ENCODE measurements around the gene RAPGEF4.

RAPGEF4 gene

GRCh38 chr2:172888714-172889669 is 153.3 kb downstream of the RAPGEF4 start:
- no peaks in the 10 kb centered on the region for H3K36me3 ChIP-seq (ENCODE audit: control insufficient read depth, low read length)
- no peak overlapping the region for H3K4me2 ChIP-seq (ENCODE audit: low read length)
- no peaks in the 10 kb centered on the region for H4K20me1 ChIP-seq (ENCODE audit: control insufficient read depth, insufficient read depth, low read depth, low read length)
- H3F3A ChIP-seq (ENCODE audit: control insufficient read depth, insufficient read depth) = no peaks in the 10 kb centered on the region
- no peaks in the 10 kb centered on the region for H3K9me2 ChIP-seq (replicated peaks; ENCODE audit: control insufficient read depth, low read length)
- no peak overlapping the region for H3K27ac ChIP-seq (ENCODE audit: low read depth, low read length)
- TF ChIP-seq CTCF (IDR thresholded peaks at IDR 0.05; ENCODE audit: low read depth, low read length, poor library complexity, severe bottlenecking) = no peak
- no peak for TF ChIP-seq EZH2phosphoT487 (IDR thresholded peaks at IDR 0.05; ENCODE audit: borderline replicate concordance, low read length)
- no peaks in the 10 kb centered on the region for H3K4me1 ChIP-seq (ENCODE audit: control insufficient read depth, low read length)
- H3K9me3 ChIP-seq (ENCODE audit: control insufficient read depth, insufficient read depth, low read length) = no peaks in the 10 kb centered on the region
- H3K4me3 ChIP-seq (ENCODE audit: low read length) = no peak overlapping the region
- no peaks in the 10 kb centered on the region for H3K79me2 ChIP-seq (ENCODE audit: control insufficient read depth, low read length)
- H3K27me3 ChIP-seq (ENCODE audit: control insufficient read depth, low read length) = peaks cover 10% of the 10 kb centered on the region

DNA sequence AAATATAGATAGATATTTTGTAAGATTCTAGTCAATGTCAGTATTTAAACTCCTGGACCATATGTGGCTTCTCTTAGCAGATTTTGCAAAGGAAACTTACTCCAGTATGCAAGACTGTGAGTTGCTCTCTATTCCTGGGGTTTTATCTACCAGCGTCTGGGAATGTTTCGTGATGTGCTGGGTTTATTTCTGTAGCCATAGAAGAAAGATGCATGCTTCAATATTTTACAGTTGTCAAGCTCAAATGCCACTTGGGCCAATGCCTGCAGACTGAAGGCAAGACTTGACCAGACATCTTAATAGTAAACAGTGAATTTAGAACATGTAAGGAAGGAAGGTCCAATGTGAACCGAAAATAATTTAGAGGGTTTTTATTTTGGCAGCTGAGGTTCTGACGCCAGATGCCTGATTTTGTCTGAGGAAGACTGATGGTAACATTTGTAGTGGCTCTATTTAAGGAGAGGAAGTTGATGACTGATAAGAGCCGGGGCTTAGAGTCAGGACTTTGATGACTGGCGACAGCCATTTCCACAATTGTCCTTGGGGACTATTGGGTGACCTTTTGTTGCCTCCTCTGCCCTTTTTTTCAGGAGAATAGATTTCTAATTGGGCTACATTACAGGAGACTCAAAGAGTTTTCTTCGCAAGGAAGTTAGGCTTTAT is 154.3 kb downstream of the RAPGEF4 start:
- H3K36me3 ChIP-seq (ENCODE audit: control insufficient read depth, low read length) = no peaks in the 10 kb centered on the region
- no peaks in the 10 kb centered on the region for H3K9me3 ChIP-seq (ENCODE audit: control insufficient read depth, insufficient read depth, low read length)
- peaks cover 18% of the 10 kb centered on the region for H3K27me3 ChIP-seq (ENCODE audit: control insufficient read depth, low read length)
- H3K4me1 ChIP-seq (ENCODE audit: control insufficient read depth, low read length) = no peaks in the 10 kb centered on the region
- no peaks in the 10 kb centered on the region for H3F3A ChIP-seq (ENCODE audit: control insufficient read depth, insufficient read depth)
- H3K27ac ChIP-seq (ENCODE audit: low read depth, low read length) = no peak overlapping the region
- no peaks in the 10 kb centered on the region for H3K79me2 ChIP-seq (ENCODE audit: control insufficient read depth, low read length)
- H4K20me1 ChIP-seq (ENCODE audit: control insufficient read depth, insufficient read depth, low read depth, low read length) = no peaks in the 10 kb centered on the region
- H3K9me2 ChIP-seq (replicated peaks; ENCODE audit: control insufficient read depth, low read length) = no peaks in the 10 kb centered on the region
- no peak overlapping the region for H3K4me3 ChIP-seq (ENCODE audit: low read length)
- H3K4me2 ChIP-seq (ENCODE audit: low read length) = no peak overlapping the region
- TF ChIP-seq EZH2phosphoT487 (IDR thresholded peaks at IDR 0.05; ENCODE audit: borderline replicate concordance, low read length) (no peak), CTCF (IDR thresholded peaks at IDR 0.05; ENCODE audit: low read depth, low read length, poor library complexity, severe bottlenecking) (no peak)

DNA sequence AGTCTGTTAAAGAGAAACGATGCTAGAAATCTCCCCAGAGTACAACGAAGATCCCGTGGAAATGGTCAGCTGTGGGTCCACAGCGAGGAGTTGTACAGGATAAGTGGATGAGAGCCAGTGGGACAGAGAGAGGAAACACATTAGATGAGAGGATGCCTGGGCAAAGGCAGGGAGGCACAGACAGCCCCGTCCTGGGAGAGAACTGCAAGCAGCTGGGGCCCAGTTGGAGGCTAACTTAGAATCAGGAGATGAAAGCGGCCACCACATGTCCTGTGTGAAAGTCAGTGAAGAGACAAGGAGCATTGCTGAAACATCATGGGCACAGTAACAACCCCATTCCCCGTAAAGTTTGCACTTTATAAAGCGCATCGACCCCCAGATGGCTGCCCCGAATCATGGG is 157.5 kb downstream of the RAPGEF4 start:
- H3F3A ChIP-seq (ENCODE audit: control insufficient read depth, insufficient read depth) = no peaks in the 10 kb centered on the region
- no peaks in the 10 kb centered on the region for H3K9me2 ChIP-seq (replicated peaks; ENCODE audit: control insufficient read depth, low read length)
- no peak overlapping the region for H3K4me3 ChIP-seq (ENCODE audit: low read length)
- H3K79me2 ChIP-seq (ENCODE audit: control insufficient read depth, low read length) = no peaks in the 10 kb centered on the region
- H4K20me1 ChIP-seq (ENCODE audit: control insufficient read depth, insufficient read depth, low read depth, low read length) = no peaks in the 10 kb centered on the region
- H3K27me3 ChIP-seq (ENCODE audit: control insufficient read depth, low read length) = peaks cover 25% of the 10 kb centered on the region
- H3K36me3 ChIP-seq (ENCODE audit: control insufficient read depth, low read length) = no peaks in the 10 kb centered on the region
- H3K4me2 ChIP-seq (ENCODE audit: low read length) = no peak overlapping the region
- H3K9me3 ChIP-seq (ENCODE audit: control insufficient read depth, insufficient read depth, low read length) = no peaks in the 10 kb centered on the region
- no peaks in the 10 kb centered on the region for H3K4me1 ChIP-seq (ENCODE audit: control insufficient read depth, low read length)
- no peak for TF ChIP-seq CTCF (IDR thresholded peaks at IDR 0.05; ENCODE audit: low read depth, low read length, poor library complexity, severe bottlenecking)
- TF ChIP-seq EZH2phosphoT487 (IDR thresholded peaks at IDR 0.05; ENCODE audit: borderline replicate concordance, low read length) = no peak
- no peak overlapping the region for H3K27ac ChIP-seq (ENCODE audit: low read depth, low read length)
